HCT116 (cell line): Measurements from ENCODE around the gene PHKB. TPM values are rescaled to one million over a fixed set of nuclear protein-coding genes. Genes with fewer than 3 reads are reported as not detected.
"Not testable (repeated sequence)": the region's sequence is repeated elsewhere in the genome, so short reads cannot be mapped to it uniquely, and the experiment has no call there.

Experiments
- ATAC-seq: fragments of 200-7000 bp; cut with Tn5 transposase; 2 replicates; pipeline ENCODE4 v1.9.1; 2020; ENCODE audit warnings: mild to moderate bottlenecking, moderate library complexity
- BruUV-seq: library from RNA; stranded (reverse); fragments of 400-500 nt; replicated peaks from 2 replicates; lab custom pipeline; 2021; lab: Mats Ljungman, UMichigan
- CTCF ChIA-PET: fragments of 300-600 bp; sonication (Branson Sonifier 250); formaldehyde crosslinking; loops from one replicate; lab custom pipeline; 2021; ENCODE audit warnings: antibody characterized with exemption; lab: Charles Lee
- POLR2A ChIA-PET: fragments of 300-600, 350-600 bp; sonication (Branson Sonifier 250); formaldehyde crosslinking; loops from one replicate; lab custom pipeline; 2021; ENCODE audit warnings: antibody characterized with exemption; lab: Charles Lee
- RAD21 ChIA-PET, 2 experiments: fragments of 300-600 bp; sonication (Branson Sonifier 250); formaldehyde crosslinking; loops; one replicate each; lab custom pipeline; 2023; ENCODE audit warnings: low total read pairs in 2 of 2; ENCODE audit not compliant: uncharacterized antibody in 2 of 2, unreplicated experiment in 2 of 2, low non-redundant PET in 1 of 2; lab: Charles Lee
- DNase-seq: peaks from one replicate; pipeline ENCODE4 v3.0.0-alpha.2; 2010; ENCODE audit warnings: low read depth, low spot score
- H2AFZ ChIP-seq: fragments of 200-600 bp; shearing (Covaris generic), sonication (generic); 2 replicates; pipeline ENCODE4 v1.6.1; 2017; ENCODE audit warnings: low read depth, mixed run types, mixed read lengths, antibody characterized with exemption, low read length; ENCODE audit not compliant: poor library complexity, severe bottlenecking
- H3K27ac ChIP-seq: 2 replicates; pipeline ENCODE4 v1.5.1; 2012; ENCODE audit warnings: low read depth, low read length
- H3K27me3 ChIP-seq: fragments of 200-600 bp; sonication (generic); 2 replicates; pipeline ENCODE4 v1.6.1; 2016; ENCODE audit warnings: mixed run types, low read length, mixed read lengths; ENCODE audit not compliant: insufficient read depth
- H3K36me3 ChIP-seq, 2 experiments: fragments of 200-500 bp in 1 of 2; fragments of 200-600 bp in 1 of 2; sonication (Bioruptor generic) in 1 of 2; sonication (generic) in 1 of 2; 2 replicates each; pipeline versions ENCODE4 v1.5.1 to v1.6.1; 2014 to 2016; ENCODE audit warnings: low read length in 2 of 2, inconsistent platforms in 1 of 2, mixed read lengths in 1 of 2, mixed run types in 1 of 2; ENCODE audit not compliant: insufficient read depth in 2 of 2, control insufficient read depth in 1 of 2
- H3K4me1 ChIP-seq, 2 experiments: fragments of 200-600 bp in 1 of 2; sonication (generic) in 1 of 2; 2 replicates each; pipeline versions ENCODE4 v1.5.1 to v1.6.1; 2012 to 2017; ENCODE audit warnings: low read length in 2 of 2, inconsistent platforms in 1 of 2, mild to moderate bottlenecking in 1 of 2, mixed read lengths in 1 of 2, mixed run types in 1 of 2, moderate library complexity in 1 of 2; ENCODE audit not compliant: insufficient read depth in 2 of 2, control insufficient read depth in 1 of 2
- H3K4me2 ChIP-seq: fragments of 200-600 bp; sonication (generic); 2 replicates; pipeline ENCODE4 v1.6.1; 2017; ENCODE audit warnings: mixed run types, low read length, mixed read lengths
- H3K4me3 ChIP-seq, 2 experiments: fragments of 200-600 bp in 1 of 2; sonication (generic) in 1 of 2; replicated peaks in 1 of 2; 2 replicates each; pipeline ENCODE4 v1.5.1; 2011 to 2016; ENCODE audit warnings: low read length in 2 of 2, control low read depth in 1 of 2, low read depth in 1 of 2, mild to moderate bottlenecking in 1 of 2, mixed read lengths in 1 of 2, mixed run types in 1 of 2
- H3K79me2 ChIP-seq: fragments of 200-600 bp; sonication (generic); 2 replicates; pipeline ENCODE4 v1.6.1; 2017; ENCODE audit warnings: mild to moderate bottlenecking, mixed run types, low read length, moderate library complexity, mixed read lengths; ENCODE audit not compliant: insufficient read depth
- H3K9ac ChIP-seq: fragments of 200-600 bp; sonication (generic); 2 replicates; pipeline ENCODE4 v1.6.1; 2016; ENCODE audit warnings: low read length, mixed read lengths
- H3K9me2 ChIP-seq: fragments of 200-600 bp; sonication (generic), shearing (Covaris generic); 2 replicates; pipeline ENCODE4 v1.6.1; 2017; ENCODE audit warnings: mixed run types, mild to moderate bottlenecking, moderate library complexity; ENCODE audit not compliant: insufficient read depth
- H3K9me3 ChIP-seq, 2 experiments: fragments of 200-500 bp in 1 of 2; fragments of 200-600 bp in 1 of 2; sonication (Bioruptor generic) in 1 of 2; sonication (generic) in 1 of 2; 2 replicates each; pipeline ENCODE4 v1.6.1; 2014 to 2017; ENCODE audit warnings: low read length in 2 of 2, mixed read lengths in 2 of 2, inconsistent platforms in 1 of 2, low read depth in 1 of 2, mild to moderate bottlenecking in 1 of 2, mixed run types in 1 of 2, moderate library complexity in 1 of 2; ENCODE audit not compliant: control insufficient read depth in 1 of 2, insufficient read depth in 1 of 2
- H4K20me1 ChIP-seq: fragments of 200-600 bp; sonication (generic), shearing (Covaris generic); 2 replicates; pipeline ENCODE4 v1.6.1; 2017; ENCODE audit warnings: mixed run types, mild to moderate bottlenecking, moderate library complexity; ENCODE audit not compliant: insufficient read depth
- CEBPB ChIP-seq: IDR thresholded peaks from 2 replicates; pipeline ENCODE4 v1.6.1; 2012; ENCODE audit warnings: low read depth
- EZH2 ChIP-seq: fragments of 200-600 bp; sonication (generic); IDR thresholded peaks from 2 replicates; pipeline ENCODE4 v1.6.1; 2017; ENCODE audit warnings: antibody characterized with exemption, mixed run types
- EZH2phosphoT487 ChIP-seq: fragments of 200-600 bp; IDR thresholded peaks from 2 replicates; pipeline ENCODE4 v1.6.1; 2018; ENCODE audit warnings: antibody characterized with exemption, borderline replicate concordance
- FOSL1 ChIP-seq: IDR thresholded peaks from 2 replicates; pipeline ENCODE4 v1.6.1; 2012; ENCODE audit warnings: low read depth
- JUND ChIP-seq: IDR thresholded peaks from 2 replicates; pipeline ENCODE4 v1.6.1; 2012
- POLR2AphosphoS5 ChIP-seq: IDR thresholded peaks from 2 replicates; pipeline ENCODE4 v1.6.1; 2011; ENCODE audit warnings: mild to moderate bottlenecking, low read depth, low read length, moderate library complexity
- SIN3A ChIP-seq: IDR thresholded peaks from 2 replicates; pipeline ENCODE4 v1.6.1; 2012; ENCODE audit warnings: low read depth
- YY1 ChIP-seq: IDR thresholded peaks from 2 replicates; pipeline ENCODE4 v1.6.1; 2011; ENCODE audit warnings: low read length, low read depth, moderate library complexity, mild to moderate bottlenecking; ENCODE audit not compliant: insufficient replicate concordance; ENCODE audit errors: extremely low read depth
- ZFX ChIP-seq: fragments of 450-650 bp; IDR thresholded peaks from 2 replicates; pipeline ENCODE4 v1.6.1; 2017
- ZNF274 ChIP-seq: fragments of 200-500 bp; sonication (Bioruptor generic); IDR thresholded peaks from 2 replicates; pipeline ENCODE4 v1.6.1; 2014; ENCODE audit warnings: mild to moderate bottlenecking, low read depth, low read length, inconsistent platforms
- intact Hi-C: fragments of 100-400 bp; cut with micrococcal nuclease; formaldehyde crosslinking; loops from 2 replicates; pipeline ENCODE4 v1.10.0; 2022
- total RNA-seq: library from RNA; stranded (reverse); gene quantifications from one replicate; pipeline ENCODE4 v1.2.1, GENCODE V29; 2021; ENCODE audit not compliant: unreplicated experiment
- TF ChIP-seq, protein P1 (sequence below): IDR thresholded peaks from 2 replicates; pipeline ENCODE4 v1.6.1; 2012
- TF ChIP-seq, protein P2 (sequence below): IDR thresholded peaks from 2 replicates; pipeline ENCODE4 v1.6.1; 2011; ENCODE audit warnings: mild to moderate bottlenecking, low read length, moderate library complexity; ENCODE audit not compliant: insufficient replicate concordance; ENCODE audit errors: extremely low read depth
- TF ChIP-seq, protein P3 (sequence below), 3 experiments: fragments of 200-600 bp in 1 of 3; sonication (generic) in 1 of 3; IDR thresholded peaks in 2 of 3; conservative IDR thresholded peaks in 1 of 3; 2 replicates each; pipeline ENCODE4 v1.5.1; 2012 to 2017; ENCODE audit warnings: low read depth in 2 of 3, low read length in 2 of 3, antibody characterized with exemption in 1 of 3, borderline replicate concordance in 1 of 3, control low read depth in 1 of 3, mild to moderate bottlenecking in 1 of 3, mixed read lengths in 1 of 3, mixed run types in 1 of 3, moderate library complexity in 1 of 3; ENCODE audit not compliant: insufficient read depth in 1 of 3

PHKB gene
- total RNA-seq, 1 experiment from 2014 or later = 30.5 TPM

DNA sequence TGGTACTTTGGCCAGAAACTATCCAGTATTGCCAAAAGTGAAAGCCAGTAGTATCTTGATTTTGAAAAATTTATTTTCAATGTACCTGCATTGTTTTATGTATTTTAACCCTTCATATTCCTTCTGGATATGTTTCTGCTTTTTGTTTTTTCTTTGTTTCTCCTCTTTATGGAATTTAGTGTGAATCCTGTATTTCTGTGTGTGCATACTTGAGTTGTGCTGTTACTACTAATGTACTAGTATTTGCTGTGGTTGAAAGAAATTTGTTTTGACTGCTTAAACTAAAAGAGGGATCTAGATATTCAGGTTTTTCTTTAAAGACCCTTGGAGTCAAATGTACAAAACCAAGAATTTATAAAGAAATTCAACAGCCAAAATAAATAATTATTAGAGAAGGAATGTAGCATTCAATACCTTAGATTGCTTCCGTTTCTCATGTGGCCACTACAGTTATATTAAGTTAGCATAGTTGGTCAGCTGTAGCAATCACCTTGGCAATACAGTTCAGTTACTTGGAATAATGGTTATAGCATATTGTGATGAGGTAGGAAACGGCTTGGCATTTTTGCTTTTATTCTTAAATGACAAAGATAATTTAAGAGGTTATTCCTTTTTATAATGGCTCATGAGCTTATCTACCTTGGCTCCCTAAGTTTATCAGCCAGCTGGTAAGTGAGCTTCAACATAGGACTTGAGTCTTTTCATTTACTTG lies 4.9 kb downstream of the PHKB start (continued):
- TF ChIP-seq YY1 (no peak), SIN3A (no peak)
- TF ChIP-seq, protein P1, sequence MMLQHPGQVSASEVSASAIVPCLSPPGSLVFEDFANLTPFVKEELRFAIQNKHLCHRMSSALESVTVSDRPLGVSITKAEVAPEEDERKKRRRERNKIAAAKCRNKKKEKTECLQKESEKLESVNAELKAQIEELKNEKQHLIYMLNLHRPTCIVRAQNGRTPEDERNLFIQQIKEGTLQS = no peak
- TF ChIP-seq, all 23 proteins: peak for 0

DNA sequence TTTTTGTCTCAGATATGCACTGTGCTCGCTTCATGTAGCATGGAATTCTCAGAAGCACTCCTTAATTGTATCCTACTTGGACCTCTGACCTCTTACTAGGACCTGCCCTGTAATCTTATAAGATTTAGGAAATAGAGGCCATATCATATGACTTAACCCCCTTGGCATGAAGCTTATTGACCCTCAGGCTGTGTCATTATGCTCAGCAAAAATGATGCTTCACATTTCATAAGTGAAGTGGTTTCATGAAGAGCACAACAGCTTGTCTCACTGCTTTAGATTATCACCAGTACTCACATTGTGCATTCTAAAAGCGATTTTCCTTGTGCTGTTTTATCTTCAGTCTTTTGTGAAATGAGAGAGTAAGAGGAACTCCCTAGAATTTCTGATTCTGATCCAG lies 6.4 kb downstream of the PHKB start:
- H3K27me3 ChIP-seq = no peaks in the 10 kb centered on the region
- POLR2A ChIA-PET = no interaction called here
- H3K36me3 ChIP-seq = no peaks in the 10 kb centered on the region
- DNase-seq = no peak
- H3K9me3 ChIP-seq = no peaks in the 10 kb centered on the region
- CTCF ChIA-PET = no interaction called here
- H3K4me1 ChIP-seq = peaks cover 2 to 4% of the 10 kb centered on the region in 2 experiments; a peak in 2 of 4 replicates
- no peak for ATAC-seq
- no peak overlapping the region for H3K4me2 ChIP-seq
- no peak overlapping the region for H3K27ac ChIP-seq
- H3K4me3 ChIP-seq = no peak overlapping the region
- no peak overlapping the region for H2AFZ ChIP-seq
- no peaks in the 10 kb centered on the region for H4K20me1 ChIP-seq
- H3K9ac ChIP-seq = no peak overlapping the region
- BruUV-seq = no TSS peak
- intact Hi-C loops = no loop called here
- H3K9me2 ChIP-seq = no peaks in the 10 kb centered on the region
- no peak for TF ChIP-seq YY1
- TF ChIP-seq ZFX = no peak
- TF ChIP-seq JUND = no peak
- no peak for TF ChIP-seq EZH2phosphoT487
- TF ChIP-seq, protein P2, sequence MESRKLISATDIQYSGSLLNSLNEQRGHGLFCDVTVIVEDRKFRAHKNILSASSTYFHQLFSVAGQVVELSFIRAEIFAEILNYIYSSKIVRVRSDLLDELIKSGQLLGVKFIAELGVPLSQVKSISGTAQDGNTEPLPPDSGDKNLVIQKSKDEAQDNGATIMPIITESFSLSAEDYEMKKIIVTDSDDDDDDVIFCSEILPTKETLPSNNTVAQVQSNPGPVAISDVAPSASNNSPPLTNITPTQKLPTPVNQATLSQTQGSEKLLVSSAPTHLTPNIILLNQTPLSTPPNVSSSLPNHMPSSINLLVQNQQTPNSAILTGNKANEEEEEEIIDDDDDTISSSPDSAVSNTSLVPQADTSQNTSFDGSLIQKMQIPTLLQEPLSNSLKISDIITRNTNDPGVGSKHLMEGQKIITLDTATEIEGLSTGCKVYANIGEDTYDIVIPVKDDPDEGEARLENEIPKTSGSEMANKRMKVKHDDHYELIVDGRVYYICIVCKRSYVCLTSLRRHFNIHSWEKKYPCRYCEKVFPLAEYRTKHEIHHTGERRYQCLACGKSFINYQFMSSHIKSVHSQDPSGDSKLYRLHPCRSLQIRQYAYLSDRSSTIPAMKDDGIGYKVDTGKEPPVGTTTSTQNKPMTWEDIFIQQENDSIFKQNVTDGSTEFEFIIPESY = no peak
- TF ChIP-seq, protein P1 = no peak
- TF ChIP-seq EZH2 = no peak
- TF ChIP-seq, protein P3, sequence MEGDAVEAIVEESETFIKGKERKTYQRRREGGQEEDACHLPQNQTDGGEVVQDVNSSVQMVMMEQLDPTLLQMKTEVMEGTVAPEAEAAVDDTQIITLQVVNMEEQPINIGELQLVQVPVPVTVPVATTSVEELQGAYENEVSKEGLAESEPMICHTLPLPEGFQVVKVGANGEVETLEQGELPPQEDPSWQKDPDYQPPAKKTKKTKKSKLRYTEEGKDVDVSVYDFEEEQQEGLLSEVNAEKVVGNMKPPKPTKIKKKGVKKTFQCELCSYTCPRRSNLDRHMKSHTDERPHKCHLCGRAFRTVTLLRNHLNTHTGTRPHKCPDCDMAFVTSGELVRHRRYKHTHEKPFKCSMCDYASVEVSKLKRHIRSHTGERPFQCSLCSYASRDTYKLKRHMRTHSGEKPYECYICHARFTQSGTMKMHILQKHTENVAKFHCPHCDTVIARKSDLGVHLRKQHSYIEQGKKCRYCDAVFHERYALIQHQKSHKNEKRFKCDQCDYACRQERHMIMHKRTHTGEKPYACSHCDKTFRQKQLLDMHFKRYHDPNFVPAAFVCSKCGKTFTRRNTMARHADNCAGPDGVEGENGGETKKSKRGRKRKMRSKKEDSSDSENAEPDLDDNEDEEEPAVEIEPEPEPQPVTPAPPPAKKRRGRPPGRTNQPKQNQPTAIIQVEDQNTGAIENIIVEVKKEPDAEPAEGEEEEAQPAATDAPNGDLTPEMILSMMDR (IDR thresholded peaks at IDR 0.05 in 2 of 3, conservative IDR thresholded peaks at IDR 0.05 in 1 of 3; ENCODE audit: borderline replicate concordance in 1 of 3, insufficient read depth in 1 of 3, low read depth in 2 of 3, low read length in 2 of 3) = no peak
- no peak for TF ChIP-seq POLR2AphosphoS5
- no peak for TF ChIP-seq CEBPB
- no peak for TF ChIP-seq ZNF274
- no peak for TF ChIP-seq FOSL1
- peaks cover 29% of the 10 kb centered on the region for H3K79me2 ChIP-seq
- RAD21 ChIA-PET = no interaction called here

DNA sequence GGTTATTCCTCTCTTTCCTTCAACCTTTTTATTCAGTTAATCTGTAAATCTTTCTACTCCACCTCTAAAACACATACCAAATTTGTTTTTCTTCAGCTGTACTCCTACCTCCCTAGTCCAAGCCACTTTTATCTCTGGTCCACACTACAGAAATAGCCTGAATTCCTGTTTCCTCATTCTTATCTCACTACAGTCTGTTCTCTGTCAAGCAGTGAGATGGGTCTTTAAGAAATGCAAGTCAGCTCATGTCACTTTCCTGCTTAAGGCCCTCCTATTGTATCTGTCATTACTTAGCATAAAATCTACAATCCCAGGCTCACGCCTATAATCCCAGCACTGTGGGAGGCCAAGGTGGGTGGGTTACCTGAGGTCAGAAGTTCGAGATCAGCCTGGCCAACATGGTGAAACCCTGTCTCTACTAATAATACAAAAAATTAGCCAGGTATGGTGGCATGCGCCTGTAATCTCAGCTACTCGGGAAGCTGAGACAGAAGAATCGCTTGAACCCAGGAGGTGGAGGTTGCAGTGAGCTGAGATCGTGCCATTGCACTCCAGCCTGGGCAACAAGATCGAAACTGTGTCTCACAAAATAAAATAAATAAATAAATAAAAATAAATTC lies 7.0 kb downstream of the PHKB start:
- H3K27ac ChIP-seq, H3K36me3 ChIP-seq, H3K9me2 ChIP-seq, H4K20me1 ChIP-seq, H2AFZ ChIP-seq, H3K27me3 ChIP-seq, H3K9me3 ChIP-seq, RAD21 ChIA-PET, intact Hi-C loops, BruUV-seq, CTCF ChIA-PET, H3K4me1 ChIP-seq, H3K4me3 ChIP-seq, DNase-seq, H3K4me2 ChIP-seq, H3K9ac ChIP-seq, ATAC-seq, POLR2A ChIA-PET: not testable (repeated sequence)
- H3K79me2 ChIP-seq = peaks cover 22% of the 10 kb centered on the region
